Activated naive CD4-positive, alpha-beta T cell treated with anti-CD3 and anti-CD28 coated beads, Interleukin-2, amount 10 ng/mL, durations not matched to agents 5 hours and 36 hours (primary cell): ENCODE results near the gene DNAH3. TPM values are rescaled to one million over a fixed set of nuclear protein-coding genes. Genes with fewer than 3 reads are reported as not detected.

Experiments used
- total RNA-seq, 2 experiments: library from RNA; stranded (reverse); gene quantifications; one replicate each; pipeline ENCODE4 v1.2.3, GENCODE V29; 2021

DNAH3 gene
- not detected for total RNA-seq

DNA sequence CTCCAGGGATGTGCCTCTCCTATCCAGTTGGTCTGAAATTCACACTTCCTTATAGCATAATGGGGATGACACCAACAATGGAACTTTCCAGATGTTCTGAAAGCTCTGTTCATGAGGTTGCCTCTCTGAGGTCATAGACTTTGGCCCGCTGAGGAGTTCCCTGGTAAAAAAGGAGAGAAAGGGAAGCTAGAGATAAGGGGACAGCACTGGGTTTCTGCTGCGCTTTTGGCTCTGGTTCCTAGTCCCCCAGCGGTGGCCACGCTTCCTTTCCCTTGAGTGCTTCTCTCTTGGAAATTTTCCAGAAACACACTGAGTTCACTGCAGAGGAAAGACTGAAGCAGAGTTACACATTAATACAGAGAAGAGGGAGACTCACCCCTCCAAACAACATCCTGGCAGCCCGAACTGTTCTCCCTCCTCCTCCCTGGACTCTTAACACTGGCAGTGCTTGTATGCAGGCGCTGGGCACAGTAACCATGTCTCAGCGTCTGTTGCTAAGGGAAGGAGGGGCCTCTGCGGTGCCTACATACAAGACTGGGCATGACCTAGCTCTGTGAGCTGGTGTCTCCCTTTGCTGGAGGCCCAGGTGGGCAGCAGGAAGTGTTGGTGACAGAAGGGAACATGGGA is at the start of gene DNAH3:
Gene DNAH3, minus strand, starts transcription at position 472 of the 627 bp plus-strand sequence. CDS start 527 bp downstream, outside the sequence.

DNA sequence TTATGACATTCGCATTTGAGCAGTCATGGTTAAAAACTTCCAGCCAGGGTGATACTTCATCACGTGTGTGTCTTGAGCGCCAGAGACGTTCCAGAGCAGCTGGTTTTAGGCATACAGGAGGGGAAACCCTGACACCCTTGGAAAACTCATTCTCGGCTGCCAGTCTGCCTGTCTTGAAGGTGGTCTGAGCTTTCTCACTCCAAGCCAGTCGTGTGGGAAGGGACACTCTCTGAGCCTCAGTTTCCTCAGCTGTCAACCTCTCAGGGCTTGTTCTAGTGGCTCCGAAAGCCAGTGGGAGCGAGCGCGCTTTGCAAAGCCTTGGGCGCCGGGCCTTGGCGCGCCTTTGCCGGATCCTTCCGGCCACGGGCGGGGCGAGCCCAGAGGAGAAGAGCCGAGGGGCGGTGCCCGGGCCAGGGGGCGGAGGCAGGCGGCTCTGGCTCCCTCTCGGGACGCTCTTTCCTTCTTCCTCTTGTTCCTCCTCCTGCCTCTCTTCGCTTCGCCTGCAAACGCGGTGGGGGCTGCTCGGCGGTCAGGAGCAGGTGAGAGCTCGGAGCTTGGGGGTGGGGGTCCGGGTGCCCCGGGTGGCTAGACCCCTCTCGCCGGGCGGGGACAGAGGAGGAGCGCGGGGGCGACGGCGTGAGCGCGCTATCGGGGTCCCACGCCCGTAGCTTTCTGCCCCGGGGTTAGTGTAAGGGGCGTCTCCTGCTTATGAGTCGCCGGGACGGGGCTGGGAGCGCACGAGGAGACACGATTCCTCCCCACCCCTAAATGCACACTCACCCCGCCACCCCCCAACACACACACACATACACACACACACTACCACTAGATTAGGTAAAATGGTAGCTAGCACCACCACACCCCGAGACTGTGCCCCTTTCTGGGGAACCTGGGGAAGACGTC is 7.8 kb upstream of the DNAH3 start, which contains the start of gene LDAF1:
Gene LDAF1, plus strand, starts transcription at position 467 of the 903 bp plus-strand sequence. CDS start 2,509 bp downstream, outside the sequence.

GRCh38 chr16:20900299-20901067 is 250.2 kb downstream of the DNAH3 start, which contains the start of the genes DCUN1D3 and LYRM1:
Gene DCUN1D3, minus strand, starts transcription at chr16:20900358. Its CDS starts 37,820 bp downstream, at chr16:20862538.
Gene LYRM1, plus strand, starts transcription at chr16:20900771. Its CDS starts 14,785 bp downstream, at chr16:20915556.

Other genes starting within 250 kb of the DNAH3 start
- 10 to 100 TPM; 14.3 to 16.6 TPM for gene LDAF1, start 7.8 kb upstream of the DNAH3 start, total RNA-seq
- not detected for gene ZP2, start 60.7 kb upstream of the DNAH3 start, total RNA-seq
- not detected for gene ANKS4B, start 82.9 kb upstream of the DNAH3 start, total RNA-seq
- not detected for gene CRYM, start 127.4 kb upstream of the DNAH3 start, total RNA-seq